SK-N-SH (cell line): ENCODE data around the gene MAN2B2.

Source experiments
- GABPA ChIP-seq: IDR thresholded peaks from 2 replicates; pipeline ENCODE4 v1.4.0; 2012; ENCODE audit warnings: low read depth, mild to moderate bottlenecking
- POLR2AphosphoS5 ChIP-seq: IDR thresholded peaks from 2 replicates; pipeline ENCODE4 v1.6.1; 2012; ENCODE audit warnings: low read depth, low read length
- TCF12 ChIP-seq: IDR thresholded peaks from 2 replicates; pipeline ENCODE4 v1.4.0; 2012

DNA sequence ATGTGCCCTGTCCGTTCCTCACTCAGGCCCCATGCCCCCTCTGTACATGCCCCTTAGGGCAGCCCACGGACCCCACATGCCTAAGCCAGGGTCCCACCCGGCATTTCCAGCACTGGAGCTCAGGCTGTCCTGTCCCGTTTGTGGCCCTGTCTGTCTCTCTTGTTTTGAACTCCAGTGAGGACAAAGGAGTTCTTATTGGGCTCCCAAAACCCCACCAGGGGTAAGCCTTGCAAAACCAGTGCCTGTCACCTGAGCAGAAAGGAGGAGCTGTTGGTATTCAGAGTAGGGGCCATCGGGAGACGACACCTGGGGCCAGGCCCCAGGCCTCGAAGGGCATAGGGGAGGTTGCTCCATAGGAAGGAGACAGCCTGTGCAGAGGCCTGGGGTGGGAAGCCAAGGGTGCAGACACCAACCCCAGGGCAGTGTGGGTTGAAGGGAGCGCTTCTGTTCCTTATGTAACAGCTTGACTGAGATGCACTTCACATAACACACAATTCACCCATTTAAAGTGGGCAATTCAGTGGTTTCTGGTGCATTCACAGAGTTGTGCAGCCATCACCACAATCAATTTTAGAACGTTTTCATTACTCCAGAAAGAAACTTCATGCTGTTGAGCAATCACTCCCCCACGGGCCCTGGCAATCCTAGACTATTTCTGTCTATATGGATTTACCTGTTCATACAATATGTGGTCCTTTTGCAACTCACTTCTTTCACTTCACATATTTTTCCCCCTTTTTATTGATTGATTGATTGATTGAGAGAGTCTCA is 31.7 kb downstream of the MAN2B2 start:
- TF ChIP-seq GABPA (no peak), POLR2AphosphoS5 (no peak), TCF12 (no peak)
